ENCODE results near the gene SVOP.
"Not testable (repeated sequence)": the region's sequence is repeated elsewhere in the genome, so short reads cannot be mapped to it uniquely, and the experiment has no call there.

SVOP gene

GRCh38 chr12:108868781-108869180 lies 152.1 kb downstream of the SVOP start:
- Histone ChIP-seq H3K4me1 (ENCODE audit: control insufficient read depth, insufficient read depth, low read length) (peaks cover 2% of the 10 kb centered on the region), H3K9ac (ENCODE audit: low read depth, low read length) (no peak overlapping the region), H3K9me3 (ENCODE audit: control insufficient read depth, insufficient read depth, low read length) (no peaks in the 10 kb centered on the region), H3K36me3 (ENCODE audit: control insufficient read depth, insufficient read depth, low read length) (no peaks in the 10 kb centered on the region), H3K27me3 (ENCODE audit: control insufficient read depth, insufficient read depth, low read length) (no peaks in the 10 kb centered on the region), H3K4me3 (ENCODE audit: low read depth, low read length) (no peak overlapping the region)

- H3K36me3 ChIP-seq (ENCODE audit: control insufficient read depth, insufficient read depth, low read length); H3K4me1 ChIP-seq (ENCODE audit: control insufficient read depth, insufficient read depth, low read length); H3K27me3 ChIP-seq (ENCODE audit: control insufficient read depth, insufficient read depth, low read length); H3K4me3 ChIP-seq (ENCODE audit: low read depth, low read length); H3K9me3 ChIP-seq (ENCODE audit: control insufficient read depth, insufficient read depth, low read length); H3K9ac ChIP-seq (ENCODE audit: low read depth, low read length): not testable (repeated sequence)
Observed at GRCh38 chr12:108866083-108866482, 154.8 kb downstream of the SVOP start.

GRCh38 chr12:108865169-108865568 lies 155.7 kb downstream of the SVOP start:
- Histone ChIP-seq H3K36me3 (ENCODE audit: control insufficient read depth, insufficient read depth, low read length) (no peaks in the 10 kb centered on the region), H3K27me3 (ENCODE audit: control insufficient read depth, insufficient read depth, low read length) (no peaks in the 10 kb centered on the region), H3K9ac (ENCODE audit: low read depth, low read length) (no peak overlapping the region), H3K4me3 (ENCODE audit: low read depth, low read length) (no peak overlapping the region), H3K4me1 (ENCODE audit: control insufficient read depth, insufficient read depth, low read length) (peaks cover 5% of the 10 kb centered on the region), H3K9me3 (ENCODE audit: control insufficient read depth, insufficient read depth, low read length) (no peaks in the 10 kb centered on the region)

- H3K4me3 ChIP-seq (ENCODE audit: low read depth, low read length), result no peak overlapping the region
- H3K4me1 ChIP-seq (ENCODE audit: control insufficient read depth, insufficient read depth, low read length), result peaks cover 13% of the 10 kb centered on the region
- no peaks in the 10 kb centered on the region for H3K36me3 ChIP-seq (ENCODE audit: control insufficient read depth, insufficient read depth, low read length)
- H3K27me3 ChIP-seq (ENCODE audit: control insufficient read depth, insufficient read depth, low read length), result peaks cover 10% of the 10 kb centered on the region
- H3K9ac ChIP-seq (ENCODE audit: low read depth, low read length), result no peak overlapping the region
- no peaks in the 10 kb centered on the region for H3K9me3 ChIP-seq (ENCODE audit: control insufficient read depth, insufficient read depth, low read length)
Observed at GRCh38 chr12:108862588-108862959, 158.3 kb downstream of the SVOP start.

GRCh38 chr12:108861878-108862587 lies 158.8 kb downstream of the SVOP start:
- no peak overlapping the region for H3K9ac ChIP-seq (ENCODE audit: low read depth, low read length)
- H3K4me1 ChIP-seq (ENCODE audit: control insufficient read depth, insufficient read depth, low read length), result peaks cover 13% of the 10 kb centered on the region
- peaks cover 10% of the 10 kb centered on the region for H3K27me3 ChIP-seq (ENCODE audit: control insufficient read depth, insufficient read depth, low read length)
- H3K4me3 ChIP-seq (ENCODE audit: low read depth, low read length), result no peak overlapping the region
- no peaks in the 10 kb centered on the region for H3K9me3 ChIP-seq (ENCODE audit: control insufficient read depth, insufficient read depth, low read length)
- no peaks in the 10 kb centered on the region for H3K36me3 ChIP-seq (ENCODE audit: control insufficient read depth, insufficient read depth, low read length)

- peaks cover 10% of the 10 kb centered on the region for H3K27me3 ChIP-seq (ENCODE audit: control insufficient read depth, insufficient read depth, low read length)
- H3K4me3 ChIP-seq (ENCODE audit: low read depth, low read length), result no peak overlapping the region
- H3K36me3 ChIP-seq (ENCODE audit: control insufficient read depth, insufficient read depth, low read length), result no peaks in the 10 kb centered on the region
- H3K9ac ChIP-seq (ENCODE audit: low read depth, low read length), result no peak overlapping the region
- H3K4me1 ChIP-seq (ENCODE audit: control insufficient read depth, insufficient read depth, low read length), result peaks cover 16% of the 10 kb centered on the region
- H3K9me3 ChIP-seq (ENCODE audit: control insufficient read depth, insufficient read depth, low read length), result no peaks in the 10 kb centered on the region
Observed at GRCh38 chr12:108860443-108860842, 160.4 kb downstream of the SVOP start.

GRCh38 chr12:108859923-108860291 lies 161.0 kb downstream of the SVOP start:
- no peaks in the 10 kb centered on the region for H3K9me3 ChIP-seq (ENCODE audit: control insufficient read depth, insufficient read depth, low read length)
- H3K4me1 ChIP-seq (ENCODE audit: control insufficient read depth, insufficient read depth, low read length), result peaks cover 16% of the 10 kb centered on the region
- no peaks in the 10 kb centered on the region for H3K36me3 ChIP-seq (ENCODE audit: control insufficient read depth, insufficient read depth, low read length)
- H3K27me3 ChIP-seq (ENCODE audit: control insufficient read depth, insufficient read depth, low read length), result peaks cover 10% of the 10 kb centered on the region
- H3K4me3 ChIP-seq (ENCODE audit: low read depth, low read length), result no peak overlapping the region
- no peak overlapping the region for H3K9ac ChIP-seq (ENCODE audit: low read depth, low read length)

- not testable (repeated sequence) for H3K9ac ChIP-seq (ENCODE audit: low read depth, low read length); H3K27me3 ChIP-seq (ENCODE audit: control insufficient read depth, insufficient read depth, low read length); H3K9me3 ChIP-seq (ENCODE audit: control insufficient read depth, insufficient read depth, low read length); H3K36me3 ChIP-seq (ENCODE audit: control insufficient read depth, insufficient read depth, low read length)
- Histone ChIP-seq H3K4me3 (ENCODE audit: low read depth, low read length) (peak overlapping the region; percentile 53), H3K4me1 (ENCODE audit: control insufficient read depth, insufficient read depth, low read length) (peaks cover 16% of the 10 kb centered on the region)
Observed at GRCh38 chr12:108859141-108859922, 161.5 kb downstream of the SVOP start.

- peak overlapping the region; percentile 49 for H3K9ac ChIP-seq (ENCODE audit: low read depth, low read length)
- peaks cover 16% of the 10 kb centered on the region for H3K4me1 ChIP-seq (ENCODE audit: control insufficient read depth, insufficient read depth, low read length)
- no peaks in the 10 kb centered on the region for H3K9me3 ChIP-seq (ENCODE audit: control insufficient read depth, insufficient read depth, low read length)
- H3K36me3 ChIP-seq (ENCODE audit: control insufficient read depth, insufficient read depth, low read length), result no peaks in the 10 kb centered on the region
- peak overlapping the region; percentile 53 for H3K4me3 ChIP-seq (ENCODE audit: low read depth, low read length)
- peaks cover 10% of the 10 kb centered on the region for H3K27me3 ChIP-seq (ENCODE audit: control insufficient read depth, insufficient read depth, low read length)
Observed at GRCh38 chr12:108858311-108859074, 162.4 kb downstream of the SVOP start.
